ENCODE data around the gene LRP1B. TPM values are rescaled to one million over a fixed set of nuclear protein-coding genes. Genes with fewer than 3 reads are reported as not detected.

The LRP1B gene
- total RNA-seq, 2 experiments from 2014 or later = not detected

- no peak overlapping the region for H3K4me3 Mint-ChIP-seq
- no peak for DNase-seq
- no peaks in the 10 kb centered on the region for H3K27me3 Mint-ChIP-seq (ENCODE audit: low read depth)
- no peaks in the 10 kb centered on the region for H3K9me3 Mint-ChIP-seq (ENCODE audit: insufficient read depth)
- H3K36me3 Mint-ChIP-seq (ENCODE audit: low read depth) = no peaks in the 10 kb centered on the region
- H3K27ac Mint-ChIP-seq = no peak overlapping the region
- H3K4me1 Mint-ChIP-seq (ENCODE audit: low read depth) = no peaks in the 10 kb centered on the region
- POLR2A ChIA-PET = no interaction called here
- ATAC-seq = no peak
- CTCF ChIA-PET = no interaction called here
Observed at GRCh38 chr2:141709756-141710155, 421.1 kb downstream of the LRP1B start.

GRCh38 chr2:141707486-141707885, 423.3 kb downstream of the LRP1B start:
- no peak overlapping the region for H3K27ac Mint-ChIP-seq
- DNase-seq (no peak), ATAC-seq (no peak)
- no peaks in the 10 kb centered on the region for H3K9me3 Mint-ChIP-seq (ENCODE audit: insufficient read depth)
- H3K27me3 Mint-ChIP-seq (ENCODE audit: low read depth) = no peaks in the 10 kb centered on the region
- H3K36me3 Mint-ChIP-seq (ENCODE audit: low read depth) = no peaks in the 10 kb centered on the region
- ChIA-PET CTCF (no interaction called here), POLR2A (no interaction called here)
- no peaks in the 10 kb centered on the region for H3K4me1 Mint-ChIP-seq (ENCODE audit: low read depth)
- H3K4me3 Mint-ChIP-seq = no peak overlapping the region

GRCh38 chr2:141704541-141704940, 426.3 kb downstream of the LRP1B start:
- no peak for DNase-seq
- H3K4me1 Mint-ChIP-seq (ENCODE audit: low read depth) = no peaks in the 10 kb centered on the region
- CTCF ChIA-PET = no interaction called here
- H3K36me3 Mint-ChIP-seq (ENCODE audit: low read depth) = no peaks in the 10 kb centered on the region
- H3K27ac Mint-ChIP-seq = no peak overlapping the region
- H3K4me3 Mint-ChIP-seq = no peak overlapping the region
- no peaks in the 10 kb centered on the region for H3K9me3 Mint-ChIP-seq (ENCODE audit: insufficient read depth)
- ATAC-seq = no peak
- POLR2A ChIA-PET = no interaction called here
- H3K27me3 Mint-ChIP-seq (ENCODE audit: low read depth) = no peaks in the 10 kb centered on the region

- POLR2A ChIA-PET = no interaction called here
- DNase-seq (no peak), ATAC-seq (no peak)
- Mint-ChIP-seq H3K36me3 (ENCODE audit: low read depth) (no peaks in the 10 kb centered on the region), H3K9me3 (ENCODE audit: insufficient read depth) (no peaks in the 10 kb centered on the region), H3K4me3 (no peak overlapping the region), H3K27ac (no peak overlapping the region), H3K4me1 (ENCODE audit: low read depth) (no peaks in the 10 kb centered on the region), H3K27me3 (ENCODE audit: low read depth) (no peaks in the 10 kb centered on the region)
- CTCF ChIA-PET = no interaction called here
Observed at GRCh38 chr2:141703501-141703900, 427.3 kb downstream of the LRP1B start.

- Mint-ChIP-seq H3K4me1 (ENCODE audit: low read depth) (no peaks in the 10 kb centered on the region), H3K27me3 (ENCODE audit: low read depth) (no peaks in the 10 kb centered on the region), H3K9me3 (ENCODE audit: insufficient read depth) (no peaks in the 10 kb centered on the region), H3K4me3 (no peak overlapping the region), H3K27ac (no peak overlapping the region), H3K36me3 (ENCODE audit: low read depth) (no peaks in the 10 kb centered on the region)
- CTCF ChIA-PET = no interaction called here
- ATAC-seq (no peak), DNase-seq (no peak)
- POLR2A ChIA-PET = no interaction called here
Observed at GRCh38 chr2:141701618-141702017, 429.2 kb downstream of the LRP1B start.

GRCh38 chr2:141699573-141699972, 431.2 kb downstream of the LRP1B start:
- ATAC-seq = no peak
- CTCF ChIA-PET = no interaction called here
- H3K27ac Mint-ChIP-seq = no peak overlapping the region
- H3K4me3 Mint-ChIP-seq = no peak overlapping the region
- no peaks in the 10 kb centered on the region for H3K36me3 Mint-ChIP-seq (ENCODE audit: low read depth)
- no peaks in the 10 kb centered on the region for H3K27me3 Mint-ChIP-seq (ENCODE audit: low read depth)
- H3K4me1 Mint-ChIP-seq (ENCODE audit: low read depth) = no peaks in the 10 kb centered on the region
- POLR2A ChIA-PET = no interaction called here
- DNase-seq = no peak
- no peaks in the 10 kb centered on the region for H3K9me3 Mint-ChIP-seq (ENCODE audit: insufficient read depth)

GRCh38 chr2:141698500-141698899, 432.3 kb downstream of the LRP1B start:
- Mint-ChIP-seq H3K4me1 (ENCODE audit: low read depth) (no peaks in the 10 kb centered on the region), H3K27me3 (ENCODE audit: low read depth) (no peaks in the 10 kb centered on the region), H3K27ac (no peak overlapping the region), H3K36me3 (ENCODE audit: low read depth) (no peaks in the 10 kb centered on the region), H3K4me3 (no peak overlapping the region), H3K9me3 (ENCODE audit: insufficient read depth) (no peaks in the 10 kb centered on the region)
- CTCF ChIA-PET = no interaction called here
- POLR2A ChIA-PET = no interaction called here
- ATAC-seq = no peak
- DNase-seq = no peak

- H3K27ac Mint-ChIP-seq = no peak overlapping the region
- no peaks in the 10 kb centered on the region for H3K27me3 Mint-ChIP-seq (ENCODE audit: low read depth)
- no peak overlapping the region for H3K4me3 Mint-ChIP-seq
- DNase-seq (no peak), ATAC-seq (no peak)
- H3K9me3 Mint-ChIP-seq (ENCODE audit: insufficient read depth) = no peaks in the 10 kb centered on the region
- H3K4me1 Mint-ChIP-seq (ENCODE audit: low read depth) = no peaks in the 10 kb centered on the region
- H3K36me3 Mint-ChIP-seq (ENCODE audit: low read depth) = no peaks in the 10 kb centered on the region
- CTCF ChIA-PET = no interaction called here
- POLR2A ChIA-PET = no interaction called here
Observed at GRCh38 chr2:141697035-141697434, 433.8 kb downstream of the LRP1B start.

GRCh38 chr2:141694180-141694579, 436.6 kb downstream of the LRP1B start:
- Mint-ChIP-seq H3K27me3 (ENCODE audit: low read depth) (no peaks in the 10 kb centered on the region), H3K4me3 (no peak overlapping the region), H3K4me1 (ENCODE audit: low read depth) (no peaks in the 10 kb centered on the region), H3K9me3 (ENCODE audit: insufficient read depth) (no peaks in the 10 kb centered on the region), H3K27ac (no peak overlapping the region), H3K36me3 (ENCODE audit: low read depth) (no peaks in the 10 kb centered on the region)
- DNase-seq (no peak), ATAC-seq (no peak)
- CTCF ChIA-PET = no interaction called here
- POLR2A ChIA-PET = no interaction called here

GRCh38 chr2:141692829-141693228, 438.0 kb downstream of the LRP1B start:
- ChIA-PET CTCF (no interaction called here), POLR2A (no interaction called here)
- Mint-ChIP-seq H3K36me3 (ENCODE audit: low read depth) (no peaks in the 10 kb centered on the region), H3K9me3 (ENCODE audit: insufficient read depth) (no peaks in the 10 kb centered on the region), H3K4me3 (no peak overlapping the region), H3K27ac (no peak overlapping the region), H3K27me3 (ENCODE audit: low read depth) (no peaks in the 10 kb centered on the region), H3K4me1 (ENCODE audit: low read depth) (no peaks in the 10 kb centered on the region)
- DNase-seq (no peak), ATAC-seq (no peak)

GRCh38 chr2:141676139-141676538, 454.7 kb downstream of the LRP1B start:
- DNase-seq (no peak), ATAC-seq (no peak)
- H3K27me3 Mint-ChIP-seq (ENCODE audit: low read depth) = no peaks in the 10 kb centered on the region
- ChIA-PET CTCF (no interaction called here), POLR2A (no interaction called here)
- H3K4me1 Mint-ChIP-seq (ENCODE audit: low read depth) = no peaks in the 10 kb centered on the region
- H3K4me3 Mint-ChIP-seq = no peak overlapping the region
- H3K27ac Mint-ChIP-seq = no peak overlapping the region
- no peaks in the 10 kb centered on the region for H3K36me3 Mint-ChIP-seq (ENCODE audit: low read depth)
- peaks cover 4% of the 10 kb centered on the region for H3K9me3 Mint-ChIP-seq (ENCODE audit: insufficient read depth)

GRCh38 chr2:141666191-141666590, 464.6 kb downstream of the LRP1B start:
- CTCF ChIA-PET = no interaction called here
- POLR2A ChIA-PET = no interaction called here

GRCh38 chr2:141660232-141660631, 470.6 kb downstream of the LRP1B start:
- H3K27ac Mint-ChIP-seq = no peak overlapping the region
- H3K4me1 Mint-ChIP-seq (ENCODE audit: low read depth) = no peaks in the 10 kb centered on the region
- H3K9me3 Mint-ChIP-seq (ENCODE audit: insufficient read depth) = peaks cover 8% of the 10 kb centered on the region
- CTCF ChIA-PET = no interaction called here
- no peak for DNase-seq
- no peak overlapping the region for H3K4me3 Mint-ChIP-seq
- POLR2A ChIA-PET = no interaction called here
- no peak for ATAC-seq
- no peaks in the 10 kb centered on the region for H3K36me3 Mint-ChIP-seq (ENCODE audit: low read depth)
- no peaks in the 10 kb centered on the region for H3K27me3 Mint-ChIP-seq (ENCODE audit: low read depth)

More at GRCh38 chr2:141666191-141666590, 464.6 kb downstream of the LRP1B start:
- H3K36me3 Mint-ChIP-seq (ENCODE audit: low read depth) = no peaks in the 10 kb centered on the region
- ATAC-seq (no peak), DNase-seq (no peak)
- no peak overlapping the region for H3K4me3 Mint-ChIP-seq
- H3K27me3 Mint-ChIP-seq (ENCODE audit: low read depth) = no peaks in the 10 kb centered on the region
- H3K27ac Mint-ChIP-seq = no peak overlapping the region
- peaks cover 7% of the 10 kb centered on the region for H3K9me3 Mint-ChIP-seq (ENCODE audit: insufficient read depth)
- H3K4me1 Mint-ChIP-seq (ENCODE audit: low read depth) = no peaks in the 10 kb centered on the region

All from activated CD8-positive, alpha-beta T cell treated with anti-CD3 and anti-CD28 coated beads, Interleukin-2, amount 10 ng/mL, durations not matched to agents 7 days and 5 days (primary cell).